GM18951 (cell line): ENCODE measurements around the gene CLTB.

Experiments
- POLR2A ChIP-seq: IDR thresholded peaks from 4 replicates; pipeline ENCODE4 v1.6.1; 2011; ENCODE audit warnings: mild to moderate bottlenecking; ENCODE audit not compliant: insufficient read length, insufficient read depth; ENCODE audit errors: extremely low read depth
- in situ Hi-C: fragments of 300-500 bp; cut with MboI; formaldehyde crosslinking; loops from one replicate; pipeline ENCODE4 v1.12.0; 2022; ENCODE audit warnings: low sequenced_read_pairs, mixed read lengths, inconsistent platforms; ENCODE audit not compliant: unreplicated experiment

Gene CLTB

GRCh38 chr5:176441921-176442323 lies 25.6 kb upstream of the CLTB start:
- in situ Hi-C loops, result no loop called here

GRCh38 chr5:176440927-176441706 lies 24.8 kb upstream of the CLTB start:
- TF ChIP-seq POLR2A, result no peak
- in situ Hi-C loops, result no loop called here

More at GRCh38 chr5:176441921-176442323, 25.6 kb upstream of the CLTB start:
- no peak for TF ChIP-seq POLR2A

- in situ Hi-C loops, result no loop called here
- TF ChIP-seq POLR2A, result no peak
Observed at GRCh38 chr5:176438959-176439757, 22.8 kb upstream of the CLTB start.

DNA sequence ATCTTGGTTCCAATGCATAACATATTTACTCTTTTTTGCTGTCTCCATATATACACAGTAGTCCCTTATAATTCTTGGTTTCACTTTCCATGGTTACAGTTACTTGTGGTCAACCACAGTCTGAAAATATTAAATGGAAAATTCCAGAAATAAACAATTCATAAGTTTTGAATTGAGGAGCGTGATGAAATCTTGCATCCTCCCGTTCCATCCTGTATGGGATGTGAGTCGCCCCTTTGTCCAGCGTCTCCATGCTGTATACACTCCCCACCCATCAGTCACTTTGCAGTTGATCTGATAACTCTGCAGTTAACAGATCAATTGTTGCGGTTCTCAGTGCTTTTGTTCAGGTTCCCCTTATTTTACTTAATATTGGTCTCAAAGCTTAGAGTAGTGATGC lies 20.3 kb upstream of the CLTB start:
- in situ Hi-C loops, result no loop called here
- no peak for TF ChIP-seq POLR2A

GRCh38 chr5:176432707-176433106 lies 16.4 kb upstream of the CLTB start:
- no peak for TF ChIP-seq POLR2A
- in situ Hi-C loops, result no loop called here

DNA sequence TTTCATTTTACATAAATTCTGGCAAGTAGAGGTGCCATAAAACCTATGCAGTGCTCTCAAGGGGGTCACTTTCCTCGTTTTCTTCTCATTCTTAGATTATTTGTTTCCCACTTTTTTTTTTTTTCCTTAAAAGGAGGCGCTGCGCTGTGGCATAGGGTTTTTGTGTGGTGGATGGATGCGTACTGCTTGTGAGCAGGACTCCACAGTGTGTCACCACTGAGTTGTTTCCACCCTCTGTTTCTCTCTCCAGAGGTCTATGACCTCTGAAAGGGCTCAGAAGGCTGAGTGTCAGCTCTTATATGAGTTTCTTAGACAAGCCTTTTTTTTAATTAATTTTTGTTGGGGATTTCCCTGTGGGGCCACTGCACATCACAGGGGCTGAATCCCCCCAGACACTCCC lies 13.6 kb upstream of the CLTB start:
- in situ Hi-C loops, result no loop called here
- TF ChIP-seq POLR2A, result no peak

- in situ Hi-C loops, result no loop called here
- no peak for TF ChIP-seq POLR2A
Observed at GRCh38 chr5:176427971-176428370, 11.6 kb upstream of the CLTB start.

- in situ Hi-C loops, result no loop called here
- TF ChIP-seq POLR2A, result no peak
Observed at GRCh38 chr5:176426876-176427275, 10.5 kb upstream of the CLTB start.

DNA sequence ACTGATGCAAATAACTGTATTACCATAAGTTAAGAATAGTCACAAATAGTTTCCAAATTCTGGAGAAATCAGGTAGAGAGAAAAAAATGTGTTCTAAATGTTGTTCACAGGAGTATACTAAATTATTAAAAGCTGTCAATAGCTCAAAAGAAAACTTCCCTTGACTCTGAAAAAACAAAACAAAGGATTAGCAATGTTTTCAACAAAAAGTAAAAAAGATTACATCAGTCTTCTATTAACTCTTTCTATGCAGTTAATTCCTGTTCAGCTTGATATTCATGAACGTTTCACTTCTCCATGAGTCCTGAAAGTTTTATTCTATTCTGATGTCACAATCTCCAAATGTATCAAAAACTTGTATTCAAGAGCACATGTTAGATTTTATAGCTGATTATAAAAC lies 9.5 kb upstream of the CLTB start:
- TF ChIP-seq POLR2A, result no peak
- in situ Hi-C loops, result no loop called here

GRCh38 chr5:176425138-176425537 lies 8.8 kb upstream of the CLTB start:
- in situ Hi-C loops, result no loop called here
- TF ChIP-seq POLR2A, result no peak

- in situ Hi-C loops, result loop anchor here (25.0 kb wide), 1 partner anchor 687 kb away; no protein-coding TSS in a partner anchor
- TF ChIP-seq POLR2A, result no peak
Observed at GRCh38 chr5:176424181-176424580, 7.8 kb upstream of the CLTB start.

- TF ChIP-seq POLR2A, result no peak
- in situ Hi-C loops, result loop anchor here (25.0 kb wide), 1 partner anchor 684 kb away; no protein-coding TSS in a partner anchor
Observed at GRCh38 chr5:176420972-176421544, 4.7 kb upstream of the CLTB start.

GRCh38 chr5:176420086-176420485 lies 3.7 kb upstream of the CLTB start:
- in situ Hi-C loops, result loop anchor here (25.0 kb wide), 1 partner anchor 683 kb away; no protein-coding TSS in a partner anchor
- TF ChIP-seq POLR2A, result no peak
